Smooth muscle cell of the pulmonary artery (primary cell): ENCODE measurements around the gene GALK1. TPM values are rescaled to one million over a fixed set of nuclear protein-coding genes. Genes with fewer than 3 reads are reported as not detected.

Experiments
- total RNA-seq: library from RNA; depleted of rRNA; stranded (reverse); fragments of >200 nt; gene quantifications from 2 replicates; pipeline ENCODE4 v1.2.3, GENCODE V29; 2014

Gene GALK1
- 34.0 and 49.6 TPM in 2 replicates for total RNA-seq

DNA sequence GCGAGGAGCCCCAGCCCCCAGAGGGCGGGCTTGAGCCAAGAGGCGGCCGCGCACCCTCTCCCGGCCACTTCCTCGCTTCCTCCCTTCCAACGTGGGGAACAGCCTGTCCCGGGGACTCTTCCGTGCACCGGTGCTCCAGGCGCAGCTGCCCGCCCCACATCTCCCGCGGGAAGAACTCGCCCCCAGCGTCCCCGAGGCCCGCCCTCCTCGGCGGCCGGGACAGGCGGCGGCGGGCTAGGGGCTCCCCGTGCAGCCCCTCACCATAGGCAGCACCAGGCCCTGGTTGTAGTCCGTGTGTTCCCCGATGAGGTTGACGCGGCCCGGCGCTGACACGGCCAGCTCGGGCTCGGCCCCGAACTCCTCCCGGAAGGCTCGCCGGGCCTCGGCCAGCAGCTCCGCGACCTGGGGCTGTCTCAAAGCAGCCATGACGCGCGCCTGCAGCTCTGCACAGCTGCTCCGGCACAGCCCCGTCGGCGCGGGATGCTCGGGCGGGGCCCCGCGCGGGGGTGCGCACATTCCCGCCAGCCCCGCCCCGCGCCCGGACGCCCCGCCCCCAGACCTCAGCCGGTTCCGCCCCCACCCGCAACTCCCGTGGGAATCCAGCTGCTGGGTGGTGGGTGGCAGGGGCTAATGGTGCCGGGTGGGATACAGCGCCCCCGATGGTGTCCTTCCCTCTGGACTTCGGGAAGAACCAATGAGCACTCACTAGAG lies at the start of gene GALK1:
TSS of gene GALK1 (minus strand) at position 482 of the 711 bp plus-strand sequence. CDS start at position 426, 56 bp downstream.

DNA sequence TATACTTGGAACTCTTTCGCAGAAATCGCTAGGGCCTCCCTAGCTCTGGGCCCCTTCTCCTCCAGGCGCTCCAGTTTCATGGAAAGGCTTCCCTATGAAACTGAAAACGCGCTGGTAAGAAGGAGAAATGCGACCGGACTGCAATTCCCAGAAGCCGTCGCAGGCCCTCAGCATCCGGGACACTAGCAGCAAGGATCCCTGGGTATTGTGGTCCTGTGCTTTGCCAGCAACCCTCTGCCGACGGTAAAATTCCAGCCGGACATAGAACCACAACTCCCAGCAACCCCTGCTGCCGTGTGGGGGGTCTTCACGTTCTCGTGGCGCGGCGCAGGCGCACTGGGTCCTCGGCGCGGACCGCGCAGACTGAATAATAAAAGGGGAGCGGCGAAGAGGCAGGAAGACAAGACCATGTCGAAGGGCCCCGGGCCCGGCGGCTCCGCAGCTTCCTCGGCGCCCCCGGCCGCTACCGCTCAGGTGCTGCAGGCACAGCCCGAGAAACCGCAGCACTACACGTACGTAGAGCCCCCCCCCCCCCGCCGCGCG lies 19.6 kb upstream of the GALK1 start, which contains the start of gene UNK:
TSS of gene UNK (plus strand) at position 334 of the 543 bp plus-strand sequence. CDS start at position 409, 75 bp downstream.

DNA sequence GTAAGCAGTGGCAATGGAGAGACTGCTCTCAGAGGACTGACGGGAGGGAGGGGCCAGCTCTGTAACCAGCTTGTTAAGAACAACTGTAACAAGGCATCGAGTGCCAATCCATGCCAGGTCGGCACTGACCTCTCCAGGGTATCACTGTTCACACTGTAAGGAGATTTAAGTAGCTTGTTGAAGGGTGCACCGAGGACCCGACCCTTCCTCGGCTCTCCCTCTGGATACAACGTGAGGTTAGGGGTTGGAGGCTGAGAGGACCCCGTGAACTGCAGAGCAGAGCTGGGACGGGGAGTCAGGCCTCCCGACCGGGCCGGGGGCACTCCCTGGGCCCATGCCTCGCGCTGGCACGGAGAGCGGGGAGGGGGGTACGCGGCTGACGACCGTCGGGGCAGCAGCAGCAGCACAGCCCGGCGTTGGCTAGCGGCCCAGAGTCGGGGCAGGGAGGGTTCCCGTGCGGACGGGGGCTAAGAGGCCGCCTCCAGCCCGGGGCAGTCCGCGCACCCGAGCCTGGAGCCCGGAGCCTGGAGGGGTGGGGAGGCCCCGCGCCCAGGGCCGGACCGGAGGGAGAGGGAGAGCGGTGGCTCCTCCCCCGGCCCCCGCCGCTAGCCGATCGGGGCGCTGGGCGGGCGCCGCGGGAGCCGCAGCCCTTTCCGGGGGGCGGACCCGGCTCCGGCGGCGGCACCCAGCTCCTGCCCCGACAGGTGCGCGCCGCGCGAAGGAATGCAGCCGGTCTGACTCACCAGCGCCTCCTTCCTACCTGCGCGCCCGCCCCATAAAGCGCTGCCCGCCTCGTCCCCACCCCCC lies 44.1 kb downstream of the GALK1 start, which contains the start of gene ITGB4:
TSS of gene ITGB4 (plus strand) at position 804 of the 807 bp plus-strand sequence. CDS start 3,245 bp downstream, outside the sequence.

Other genes with a start within 250 kb of the GALK1 start
- 8.0 and 13.9 TPM in 2 replicates for gene CASKIN2, start 249.7 kb downstream of the GALK1 start, total RNA-seq
- 5.5 and 12.9 TPM in 2 replicates for gene TSEN54, start 248.7 kb downstream of the GALK1 start, total RNA-seq
- 0.26 and 0.46 TPM in 2 replicates for gene LLGL2, start 239.5 kb downstream of the GALK1 start, total RNA-seq
- 4.2 and 5.7 TPM in 2 replicates for gene MYO15B, start 177.4 kb downstream of the GALK1 start, total RNA-seq
- 0.07 TPM in 1 of 2 replicates, not detected in the other for gene SMIM5, start 131.8 kb downstream of the GALK1 start, total RNA-seq
- 16.7 and 24.2 TPM in 2 replicates for gene RECQL5, start 98.0 kb downstream of the GALK1 start, total RNA-seq
- gene SAP30BP, start 97.9 kb downstream of the GALK1 start, total RNA-seq: 36.0 and 42.2 TPM in 2 replicates
- 0.13 and 0.69 TPM in 2 replicates for gene ITGB4, start 43.7 kb downstream of the GALK1 start, total RNA-seq
- 18.5 and 19.3 TPM in 2 replicates for gene UNK, start 19.6 kb upstream of the GALK1 start, total RNA-seq
- gene UNC13D, start 79.2 kb upstream of the GALK1 start, total RNA-seq: 1.8 and 3.0 TPM in 2 replicates
- 45.3 and 64.9 TPM in 2 replicates for gene WBP2, start 90.1 kb upstream of the GALK1 start, total RNA-seq
- gene TRIM47, start 113.4 kb upstream of the GALK1 start, total RNA-seq: 13.1 and 17.7 TPM in 2 replicates
- 16.5 and 26.6 TPM in 2 replicates for gene TRIM65, start 131.8 kb upstream of the GALK1 start, total RNA-seq
- gene MRPL38, start 139.7 kb upstream of the GALK1 start, total RNA-seq: 23.9 and 28.4 TPM in 2 replicates
- 12.8 and 15.9 TPM in 2 replicates for gene FBF1, start 175.8 kb upstream of the GALK1 start, total RNA-seq
- gene ACOX1, start 214.0 kb upstream of the GALK1 start, total RNA-seq: 55.8 and 58.2 TPM in 2 replicates
- 12.5 and 13.6 TPM in 2 replicates for gene TEN1, start 214.0 kb upstream of the GALK1 start, total RNA-seq
- gene CDK3, start 235.7 kb upstream of the GALK1 start, total RNA-seq: 2.3 and 3.4 TPM in 2 replicates